CD4-positive, alpha-beta T cell (primary cell): ENCODE results near the gene SPRYD4. TPM values are rescaled to one million over a fixed set of nuclear protein-coding genes. Genes with fewer than 3 reads are reported as not detected.
"Not testable (repeated sequence)": the region's sequence is repeated elsewhere in the genome, so short reads cannot be mapped to it uniquely, and the experiment has no call there.

ENCODE experiments used
- ATAC-seq: fragments of 200-7000 bp; cut with Tn5 transposase; one replicate; pipeline ENCODE4 v1.10.0; 2022; ENCODE audit warnings: mild to moderate bottlenecking; ENCODE audit not compliant: poor library complexity
- CTCF ChIA-PET: fragments of 350-600 bp; sonication (Branson Sonifier 250); formaldehyde crosslinking; loops from one replicate; lab custom pipeline; 2021; ENCODE audit warnings: antibody characterized with exemption, inconsistent platforms; lab: Charles Lee
- POLR2A ChIA-PET: fragments of 350-600 bp; sonication (Branson Sonifier 250); formaldehyde crosslinking; loops from one replicate; lab custom pipeline; 2021; ENCODE audit warnings: antibody characterized with exemption, inconsistent platforms; lab: Charles Lee
- DNase-seq, 14 experiments: peaks; one replicate each; pipeline ENCODE4 v3.0.0-alpha.2; 2013 to 2020; ENCODE audit warnings: mixed read lengths in 2 of 14
- H3K27ac ChIP-seq, 2 donors: one replicate each; pipeline versions ENCODE4 v1.5.1 to v1.7.0; 2013; ENCODE audit warnings: low read length in 2 of 2, low read depth in 1 of 2, mild to moderate bottlenecking in 1 of 2
- H3K27me3 ChIP-seq, 2 experiments: 1 replicate in 1 of 2; 2 replicates in 1 of 2; pipeline versions ENCODE4 v1.6.1 to v1.7.0; 2013; ENCODE audit warnings: low read length in 2 of 2, control low read depth in 1 of 2, mild to moderate bottlenecking in 1 of 2, moderate library complexity in 1 of 2; ENCODE audit not compliant: insufficient read depth in 2 of 2, control insufficient read depth in 1 of 2
- H3K36me3 ChIP-seq: one replicate; pipeline ENCODE4 v1.6.1; 2013; ENCODE audit warnings: low read length, control low read depth; ENCODE audit not compliant: insufficient read depth
- H3K4me1 ChIP-seq: one replicate; pipeline ENCODE4 v1.6.1; 2013; ENCODE audit warnings: low read length, control low read depth; ENCODE audit not compliant: insufficient read depth
- H3K4me3 ChIP-seq: one replicate; pipeline ENCODE4 v1.5.1; 2013; ENCODE audit warnings: mild to moderate bottlenecking, low read length, moderate library complexity
- H3K9me3 ChIP-seq, 2 experiments: 1 replicate in 1 of 2; 2 replicates in 1 of 2; pipeline versions ENCODE4 v1.6.1 to v1.7.0; 2013; ENCODE audit warnings: low read length in 2 of 2, mild to moderate bottlenecking in 2 of 2, control low read depth in 1 of 2, moderate library complexity in 1 of 2; ENCODE audit not compliant: control insufficient read depth in 1 of 2, insufficient read depth in 1 of 2
- H3K27ac Mint-ChIP-seq: one replicate; pipeline ENCODE4 v1.8.0; 2020; ENCODE audit warnings: mixed read lengths
- H3K27me3 Mint-ChIP-seq: one replicate; pipeline ENCODE4 v1.8.0; 2021; ENCODE audit warnings: mixed read lengths
- H3K36me3 Mint-ChIP-seq: one replicate; pipeline ENCODE4 v1.8.0; 2021; ENCODE audit warnings: low read depth, mixed read lengths
- H3K4me1 Mint-ChIP-seq: one replicate; pipeline ENCODE4 v1.8.0; 2021; ENCODE audit warnings: low read depth, mixed read lengths
- H3K4me3 Mint-ChIP-seq: one replicate; pipeline ENCODE4 v1.8.0; 2020; ENCODE audit warnings: mild to moderate bottlenecking, mixed read lengths
- H3K9me3 Mint-ChIP-seq: one replicate; pipeline ENCODE4 v1.8.0; 2020; ENCODE audit warnings: mixed read lengths
- CTCF ChIP-seq: fragments of 200-600 bp; IDR thresholded peaks from one replicate; pipeline ENCODE4 v1.8.0; 2022; ENCODE audit warnings: antibody characterized with exemption, mild to moderate bottlenecking
- intact Hi-C, 2 experiments: fragments of 100-400 bp; cut with DNase I in 1 of 2; cut with micrococcal nuclease in 1 of 2; formaldehyde crosslinking; loops; one replicate each; pipeline versions ENCODE4 v1.15.1 to v1.9.0; 2023 to 2025; cut with DNase I, micrococcal nuclease
- total RNA-seq, 174 experiments: library from RNA in 2 of 174; stranded (reverse) in 2 of 174; gene quantifications; one replicate each; pipeline ENCODE4 v1.2.3 and lab custom pipeline; 2021 to 2026

The SPRYD4 gene
- total RNA-seq, 2 experiments from 2014 or later: 7.4 to 7.9 TPM

- intact Hi-C loops: loop anchor here in 1 of 2 experiments (1.0 kb wide), 1 partner anchor 98 kb away; no protein-coding TSS in a partner anchor
- H3K4me1 ChIP-seq, H3K27ac Mint-ChIP-seq: not testable (repeated sequence)
Measured at GRCh38 chr12:56496704-56497103, 28.3 kb downstream of the SPRYD4 start.

GRCh38 chr12:56498126-56498902, 29.9 kb downstream of the SPRYD4 start:
- CTCF ChIA-PET, H3K27ac Mint-ChIP-seq: not testable (repeated sequence)

More at GRCh38 chr12:56496704-56497103, 28.3 kb downstream of the SPRYD4 start:
- H3K27ac ChIP-seq, H3K27me3 Mint-ChIP-seq, H3K36me3 ChIP-seq, H3K4me3 Mint-ChIP-seq, POLR2A ChIA-PET, H3K36me3 Mint-ChIP-seq, H3K4me3 ChIP-seq, H3K9me3 Mint-ChIP-seq, ATAC-seq, H3K4me1 Mint-ChIP-seq, H3K27me3 ChIP-seq: not testable (repeated sequence)
- CTCF ChIA-PET: interaction anchor here (1.1 to 1.2 kb wide), 2 partner anchors 17 to 370 kb away, joined by 3 read pairs; no protein-coding TSS in a partner anchor
- DNase-seq: peak; percentile 21 to 70 (median 48)
- peaks cover 0 to 13% of the 10 kb centered on the region in 2 experiments for H3K9me3 ChIP-seq
- TF ChIP-seq CTCF: peak; percentile 49

DNA sequence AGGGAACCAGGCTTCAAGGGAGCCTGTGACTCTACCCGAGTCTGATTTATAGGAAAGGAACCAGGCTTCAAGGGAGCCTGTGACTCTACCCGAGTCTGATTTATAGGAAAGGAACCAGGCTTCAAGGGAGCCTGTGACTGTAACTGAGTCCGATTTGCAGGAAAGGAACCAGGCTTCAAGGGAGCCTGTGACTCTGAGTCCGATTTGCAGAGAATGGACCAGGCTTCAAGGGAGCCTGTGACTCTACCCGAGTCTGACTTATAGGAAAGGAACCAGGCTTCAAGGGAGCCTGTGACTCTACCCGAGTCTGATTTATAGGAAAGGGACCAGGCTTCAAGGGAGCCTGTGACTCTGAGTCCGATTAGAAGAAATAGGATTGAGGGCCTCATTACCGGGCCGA, 31.1 kb downstream of the SPRYD4 start:
- intact Hi-C loops, H3K4me3 Mint-ChIP-seq, POLR2A ChIA-PET, H3K4me3 ChIP-seq, H3K27ac Mint-ChIP-seq, H3K27me3 ChIP-seq, H3K36me3 ChIP-seq, H3K27me3 Mint-ChIP-seq, H3K36me3 Mint-ChIP-seq, H3K4me1 ChIP-seq, H3K9me3 Mint-ChIP-seq, ATAC-seq, H3K9me3 ChIP-seq, H3K4me1 Mint-ChIP-seq, DNase-seq, H3K27ac ChIP-seq, CTCF ChIA-PET: not testable (repeated sequence)

More at GRCh38 chr12:56498126-56498902, 29.9 kb downstream of the SPRYD4 start:
- H3K36me3 ChIP-seq, intact Hi-C loops, H3K27me3 ChIP-seq, ATAC-seq, H3K4me1 Mint-ChIP-seq, DNase-seq, POLR2A ChIA-PET, H3K27me3 Mint-ChIP-seq, H3K4me3 Mint-ChIP-seq, H3K36me3 Mint-ChIP-seq, H3K4me3 ChIP-seq, H3K9me3 Mint-ChIP-seq, H3K27ac ChIP-seq, H3K4me1 ChIP-seq: not testable (repeated sequence)
- peaks cover 0 to 13% of the 10 kb centered on the region in 2 experiments for H3K9me3 ChIP-seq

DNA sequence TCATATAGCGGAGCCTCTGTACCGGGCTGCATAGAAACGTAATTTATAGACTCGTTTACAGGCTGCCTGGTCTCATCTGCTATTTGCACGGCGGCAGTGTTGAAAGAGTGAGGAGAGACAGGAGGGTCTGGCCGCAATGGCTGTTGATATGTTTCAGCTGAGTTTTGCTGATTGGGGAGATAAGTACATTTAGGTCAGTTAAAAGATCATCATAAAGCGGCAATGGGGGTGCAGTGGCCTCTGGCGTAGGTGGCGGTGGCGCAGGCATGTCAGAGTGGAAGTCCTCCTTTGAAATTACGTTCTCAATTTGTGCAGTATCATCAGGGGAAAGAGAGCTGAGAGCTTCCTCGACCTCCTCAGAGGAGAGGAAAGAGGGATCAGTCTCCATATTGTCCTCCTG, 31.5 kb downstream of the SPRYD4 start:
- H3K4me3 Mint-ChIP-seq, CTCF ChIA-PET: not testable (repeated sequence)

More for the DNA sequence above, 31.5 kb downstream of the SPRYD4 start:
- H3K27me3 ChIP-seq, H3K4me1 ChIP-seq, ATAC-seq, H3K36me3 ChIP-seq, H3K9me3 ChIP-seq, H3K9me3 Mint-ChIP-seq, DNase-seq, H3K36me3 Mint-ChIP-seq, H3K27ac ChIP-seq, H3K4me1 Mint-ChIP-seq, H3K27me3 Mint-ChIP-seq, H3K27ac Mint-ChIP-seq, H3K4me3 ChIP-seq, POLR2A ChIA-PET: not testable (repeated sequence)
- intact Hi-C loops: loop anchor here in 1 of 2 experiments (2.0 kb wide), 1 partner anchor 307 kb away; no protein-coding TSS in a partner anchor
